Suprapubic skin (tissue), 4 donors: ENCODE measurements around the gene PLXNB2.

Source experiments
- CTCF ChIP-seq, 2 donors: fragments of 200-600 bp in 1 of 2; fragments of 450-650 bp in 1 of 2; sonication (generic) in 1 of 2; IDR thresholded peaks; one replicate each; pipeline ENCODE4 v1.5.1; 2016 to 2019; ENCODE audit warnings: antibody characterized with exemption in 2 of 2, mild to moderate bottlenecking in 1 of 2, moderate library complexity in 1 of 2
- EP300 ChIP-seq: sonication (generic); formaldehyde crosslinking; IDR thresholded peaks from one replicate; pipeline ENCODE4 v1.6.1; 2017; ENCODE audit warnings: antibody characterized with exemption
- POLR2A ChIP-seq, 2 donors: fragments of 450-650 bp; IDR thresholded peaks; one replicate each; pipeline ENCODE4 v1.6.1; 2017; ENCODE audit warnings: antibody characterized with exemption in 2 of 2, mild to moderate bottlenecking in 2 of 2, moderate library complexity in 2 of 2
- POLR2AphosphoS5 ChIP-seq, 3 donors: sonication (generic); formaldehyde crosslinking; IDR thresholded peaks; one replicate each; pipeline ENCODE4 v1.6.1; 2017; ENCODE audit warnings: antibody characterized with exemption in 3 of 3

GRCh38 chr22:50281384-50281760 lies 26.1 kb downstream of the PLXNB2 start:
- TF ChIP-seq POLR2A (IDR thresholded peaks at IDR 0.05), result no peak
- TF ChIP-seq CTCF (IDR thresholded peaks at IDR 0.05), result no peak
- TF ChIP-seq EP300, result no peak
- TF ChIP-seq POLR2AphosphoS5 (IDR thresholded peaks at IDR 0.05), result no peak
